HL-60/S4 treated with retinoic acid at 250 ng/mL for 4 days and 3 days (cell line): ENCODE data around the gene BIK.
"Not testable (repeated sequence)": the region's sequence is repeated elsewhere in the genome, so short reads cannot be mapped to it uniquely, and the experiment has no call there.

Experiments
- in situ Hi-C: fragments of 300-500 bp; cut with MboI; formaldehyde crosslinking; loops from 2 replicates; pipeline ENCODE4 v1.7.0; 2022; ENCODE audit warnings: low sequenced_read_pairs

BIK gene

GRCh38 chr22:43134553-43134952, 24.0 kb downstream of the BIK start:
- in situ Hi-C loops, result no loop called here

GRCh38 chr22:43135565-43135964, 25.0 kb downstream of the BIK start:
- in situ Hi-C loops, result no loop called here

DNA sequence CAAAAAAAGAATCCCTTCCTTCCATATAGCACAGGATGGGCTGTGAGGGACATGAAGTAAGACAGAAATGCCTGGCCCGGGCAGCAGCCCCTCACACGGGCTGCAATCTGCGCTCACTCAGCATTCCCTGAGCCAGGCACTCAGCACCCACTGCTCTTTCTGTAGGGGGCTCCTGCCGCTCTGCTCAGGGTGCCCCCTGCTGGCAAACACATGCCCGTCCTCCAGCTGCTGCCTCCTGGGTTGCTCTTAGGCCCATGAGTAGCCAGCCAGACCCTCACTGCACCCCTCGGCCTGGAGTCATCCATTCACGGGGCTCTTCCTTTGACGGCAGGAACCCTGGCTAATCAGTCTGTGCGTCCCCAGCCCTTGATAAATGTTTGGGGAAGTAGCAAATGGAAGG, 25.7 kb downstream of the BIK start:
- in situ Hi-C loops, result no loop called here

DNA sequence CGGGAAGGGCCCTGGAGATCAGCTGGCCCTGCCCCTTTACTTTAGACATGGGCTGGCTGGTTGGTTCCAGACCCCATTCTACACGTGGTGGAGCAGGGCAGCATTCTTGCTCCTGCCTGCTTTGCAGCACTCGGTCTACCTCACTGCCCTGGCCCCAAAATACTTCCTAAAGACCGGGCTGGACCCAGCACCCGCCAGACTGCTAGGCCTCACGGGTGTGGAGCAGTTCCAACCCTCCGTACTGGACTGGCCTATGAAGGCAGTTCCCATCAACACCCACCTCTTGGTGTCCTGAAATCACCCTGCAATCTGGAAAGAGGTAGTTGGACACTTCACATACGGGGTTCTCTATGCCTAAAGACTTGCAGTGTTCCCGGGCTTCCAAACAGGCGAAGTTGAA, 26.3 kb downstream of the BIK start:
- in situ Hi-C loops, result no loop called here

DNA sequence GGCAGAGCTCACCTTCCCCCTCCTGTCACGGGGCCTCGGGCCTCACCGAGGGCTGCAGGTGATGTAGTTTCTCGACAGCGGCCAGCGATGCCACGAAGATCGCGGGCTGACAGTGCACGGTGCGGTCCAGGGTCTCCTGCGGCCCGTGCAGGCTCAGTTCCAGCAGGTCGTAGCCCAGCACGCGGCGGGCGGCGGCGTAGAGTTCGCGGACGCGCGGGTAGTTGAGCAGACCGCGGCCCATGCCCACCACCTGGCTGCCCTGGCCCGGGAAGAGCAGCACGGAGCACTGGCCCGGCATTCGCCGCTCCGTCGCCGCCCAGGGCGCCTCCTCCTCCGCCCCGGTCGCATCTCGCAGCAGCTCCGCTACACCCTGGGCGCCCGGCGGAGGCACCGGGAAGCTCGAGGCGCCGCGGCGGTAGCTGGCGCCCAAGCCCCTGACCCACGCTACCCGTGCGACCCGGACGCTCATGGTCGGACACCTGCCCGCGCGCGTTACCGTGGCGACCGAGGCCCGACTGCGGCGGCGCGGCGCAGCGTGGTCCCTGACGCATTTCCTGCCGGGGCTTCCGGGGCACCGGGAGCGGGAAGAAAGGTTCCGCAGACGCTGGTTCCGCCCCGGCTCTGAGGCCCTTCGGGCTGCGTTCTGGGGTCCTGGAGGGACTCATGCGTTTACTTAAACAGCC, 32.5 kb downstream of the BIK start, which contains the start of gene MCAT:
Gene MCAT (minus strand): TSS at position 519 of the 683 bp plus-strand sequence. CDS start 50 bp downstream, at position 469.
- in situ Hi-C loops, result no loop called here

GRCh38 chr22:43144949-43145348, 34.4 kb downstream of the BIK start:
- in situ Hi-C loops, result no loop called here

GRCh38 chr22:43145371-43145770, 34.8 kb downstream of the BIK start:
- in situ Hi-C loops, result not testable (repeated sequence)

- in situ Hi-C loops, result not testable (repeated sequence)
Measured at GRCh38 chr22:43146332-43146731, 35.8 kb downstream of the BIK start.

GRCh38 chr22:43147821-43148220, 37.3 kb downstream of the BIK start:
- in situ Hi-C loops, result no loop called here

- in situ Hi-C loops, result no loop called here
Measured at GRCh38 chr22:43148581-43148980, 38.0 kb downstream of the BIK start.

DNA sequence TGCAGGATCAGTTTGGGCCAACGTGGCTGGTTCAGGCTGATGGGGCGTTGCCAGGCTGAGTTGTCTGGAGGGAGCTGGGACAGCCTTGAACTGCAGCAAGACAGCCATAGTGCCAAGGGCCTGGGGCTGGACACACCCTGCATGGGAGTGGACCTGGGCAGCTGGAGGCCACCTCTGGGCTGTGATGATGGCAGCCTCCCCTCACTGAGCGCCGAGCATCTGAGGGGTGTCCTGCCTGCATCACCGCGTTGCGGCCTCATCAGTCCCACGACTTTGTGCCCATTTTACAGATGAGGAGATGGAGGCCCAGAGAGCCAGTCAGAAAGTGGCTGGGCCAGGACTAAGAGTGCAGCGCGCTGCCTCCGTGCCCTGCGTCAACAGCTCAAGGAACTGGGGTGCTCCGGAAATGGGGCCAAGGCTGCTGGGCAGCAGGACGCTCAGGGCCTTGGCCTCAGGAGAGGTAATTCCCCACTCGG, 40.2 kb downstream of the BIK start:
- in situ Hi-C loops, result no loop called here

GRCh38 chr22:43151251-43152002, 40.9 kb downstream of the BIK start, which contains the start of gene TSPO:
TSS of gene TSPO (plus strand) at chr22:43151559. CDS start at chr22:43159239, 7,680 bp downstream.
- in situ Hi-C loops, result no loop called here

DNA sequence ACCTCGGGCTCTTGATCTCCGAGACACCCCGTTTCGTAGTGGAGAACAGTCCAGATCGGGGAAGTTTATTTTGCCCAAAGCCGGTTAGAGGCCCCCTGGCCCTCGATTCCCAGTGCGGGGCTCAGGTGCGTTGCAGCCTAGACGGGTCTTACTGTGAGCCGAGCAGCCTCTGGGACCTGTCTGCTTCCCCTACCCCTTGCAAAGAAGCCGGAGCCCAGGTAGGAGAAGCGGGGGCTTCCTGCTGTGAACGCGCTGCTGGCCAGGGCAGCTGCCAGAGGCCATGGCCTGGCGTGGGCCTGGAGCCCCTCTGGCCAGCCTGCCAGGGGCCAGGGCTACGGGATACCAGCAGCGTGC, 41.4 kb downstream of the BIK start:
- in situ Hi-C loops, result no loop called here

DNA sequence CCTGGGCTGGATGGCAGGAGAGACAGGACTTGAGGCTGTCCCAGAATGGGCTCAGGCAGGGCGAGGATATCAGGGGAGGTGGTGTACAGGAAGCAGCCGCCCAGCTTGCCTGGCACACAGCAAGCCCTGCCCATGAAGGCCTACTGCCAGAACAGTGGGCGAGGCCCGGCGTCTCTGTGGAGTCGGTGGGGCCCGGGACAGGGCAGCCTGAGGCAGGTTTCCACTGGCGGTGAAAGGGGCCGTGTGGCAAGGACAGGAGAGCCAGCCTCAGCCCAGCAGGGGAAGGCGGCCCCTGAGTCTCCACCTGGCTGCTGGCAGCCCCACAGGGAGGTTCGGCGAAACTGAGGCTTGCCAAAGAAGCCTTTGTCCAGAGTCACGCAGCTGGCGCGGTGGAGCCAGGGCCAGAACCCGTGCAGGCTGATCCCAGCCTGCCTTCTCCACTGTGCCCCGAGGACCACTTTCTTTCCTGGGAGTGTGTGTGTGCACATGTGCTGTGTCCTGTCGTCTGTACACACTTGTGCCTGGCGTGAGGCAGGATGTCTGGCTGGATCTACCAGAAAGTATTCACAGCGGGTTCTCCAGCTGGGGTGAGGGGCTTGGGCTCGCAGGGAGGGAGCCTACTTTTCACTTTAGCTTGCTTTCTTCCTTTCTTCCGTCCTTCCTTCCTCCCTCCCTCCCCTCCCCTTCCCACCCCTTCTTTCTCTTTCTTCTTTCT, 42.0 kb downstream of the BIK start:
- in situ Hi-C loops, result no loop called here

GRCh38 chr22:43153899-43154298, 43.3 kb downstream of the BIK start:
- in situ Hi-C loops, result no loop called here

DNA sequence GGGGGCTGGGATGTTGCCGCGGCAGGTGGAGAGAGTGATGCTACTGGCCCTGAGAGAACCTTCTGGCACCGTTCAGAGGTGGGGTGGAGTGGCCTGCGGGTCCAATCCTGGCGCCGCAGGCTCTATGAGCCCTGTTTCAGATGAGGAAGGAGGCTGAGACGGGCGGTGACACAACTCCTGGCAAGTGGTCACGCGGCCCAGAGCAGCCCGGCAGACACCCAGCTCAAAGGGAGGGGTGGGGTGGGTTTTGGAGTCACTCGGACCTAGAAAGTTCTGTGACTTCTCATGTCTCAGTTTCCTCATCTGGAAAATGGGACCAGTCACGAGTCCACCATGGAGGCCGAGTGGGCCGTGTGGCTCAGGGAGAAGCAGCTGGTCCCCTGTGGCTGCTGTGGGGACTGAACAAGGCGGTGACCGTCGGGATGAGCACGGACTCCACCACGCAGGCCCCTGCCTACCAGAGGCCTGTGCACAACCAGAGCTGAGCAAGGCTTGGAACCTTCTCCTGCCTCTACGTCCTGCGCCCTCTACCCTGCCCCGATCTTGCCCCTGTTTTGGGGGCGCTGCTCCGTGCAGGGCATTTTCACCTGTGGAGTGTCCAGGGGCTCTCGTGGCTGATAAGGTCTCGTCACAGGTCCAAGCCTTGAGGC, 44.5 kb downstream of the BIK start:
- in situ Hi-C loops, result no loop called here

DNA sequence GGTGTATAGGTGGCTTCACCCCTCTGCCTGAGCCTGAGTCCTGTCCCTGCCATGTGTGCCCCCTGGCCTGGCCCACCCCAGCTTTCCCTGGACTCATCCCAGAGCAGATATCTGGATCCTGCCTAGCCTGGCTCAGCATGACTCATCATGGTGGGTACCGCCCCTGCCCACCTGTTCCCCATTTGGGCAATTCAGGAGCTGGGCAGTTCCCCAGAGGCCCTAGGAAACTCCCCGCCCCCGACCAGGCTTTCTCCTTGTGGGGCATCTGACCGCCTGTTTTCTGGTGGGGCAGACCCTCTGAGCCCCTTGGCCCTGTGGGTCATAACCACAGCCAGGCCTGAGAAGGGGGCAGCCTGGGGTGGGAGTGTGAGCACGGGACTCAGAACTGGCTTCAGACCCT, 45.2 kb downstream of the BIK start:
- in situ Hi-C loops, result no loop called here

DNA sequence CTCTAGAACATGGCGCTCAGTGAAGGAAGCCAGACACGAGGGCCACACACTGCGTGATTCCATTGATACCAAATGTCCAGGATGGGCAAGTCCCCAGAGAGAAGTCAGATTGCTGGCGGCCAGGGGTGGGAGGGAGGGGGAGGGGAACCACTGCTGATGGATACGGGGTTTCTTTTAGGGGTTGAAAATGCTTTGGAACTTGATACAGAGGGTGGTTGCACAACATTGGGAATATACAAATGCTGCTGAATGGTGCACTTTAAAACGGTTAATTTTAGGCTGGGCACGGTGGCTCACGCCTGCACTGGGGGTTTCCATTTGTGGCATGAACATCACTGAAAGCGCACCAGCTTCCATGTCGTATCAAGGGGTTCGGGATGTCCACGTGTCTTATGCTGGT, 45.9 kb downstream of the BIK start:
- in situ Hi-C loops, result no loop called here

GRCh38 chr22:43157874-43158546, 47.5 kb downstream of the BIK start:
- in situ Hi-C loops, result no loop called here

- in situ Hi-C loops, result no loop called here
Measured at GRCh38 chr22:43158778-43159483, 48.4 kb downstream of the BIK start.
